ENCODE data around the gene PROCR.
"Not testable (repeated sequence)": the region's sequence is repeated elsewhere in the genome, so short reads cannot be mapped to it uniquely, and the experiment has no call there.

GRCh38 chr20:35201467-35201866 is 29.6 kb downstream of the PROCR start:
- TF ChIP-seq CTCF (IDR thresholded peaks at IDR 0.05); ZFX (IDR thresholded peaks at IDR 0.05; ENCODE audit: borderline replicate concordance): not testable (repeated sequence)
